ENCODE measurements around the gene STT3A. TPM values are rescaled to one million over a fixed set of nuclear protein-coding genes. Genes with fewer than 3 reads are reported as not detected.

STT3A gene
- total and polyA plus RNA-seq, 2 of the 13 experiments (the other 11 are each of a cell fraction or from before 2014, with no cell fraction given), result 229 to 319 TPM

GRCh38 chr11:125592305-125593113 is at the start of gene STT3A (continued):
- no peak for TF ChIP-seq ZNF720 (CRISPR knock-in tag; IDR thresholded peaks at IDR 0.05)
- TF ChIP-seq RAD21 (CRISPR knock-in tag; IDR thresholded peaks at IDR 0.05), result no peak
- TF ChIP-seq CERS6 (CRISPR knock-in tag; IDR thresholded peaks at IDR 0.05), result no peak
- no peak for TF ChIP-seq ZNF557 (CRISPR knock-in tag; IDR thresholded peaks at IDR 0.05)
- TF ChIP-seq NFIC (IDR thresholded peaks at IDR 0.05; ENCODE audit: low read length), result peak; percentile 86
- TF ChIP-seq HMGXB4 (CRISPR knock-in tag; IDR thresholded peaks at IDR 0.05; ENCODE audit: borderline replicate concordance in 1 of 2, low read depth in 1 of 2), result peak; percentile 65 to 69; a peak in 3 of 4 replicates
- 0 out of 4 replicates have a peak, but pooled peaks of 1 of the 2 experiments have one; percentile 25 for TF ChIP-seq EP300 (IDR thresholded peaks at IDR 0.05; ENCODE audit: low read depth in 2 of 2, low read length in 2 of 2)
- TF ChIP-seq EP300 (CRISPR knock-in tag; IDR thresholded peaks at IDR 0.05; ENCODE audit: borderline replicate concordance), result no peak
- no peak for TF ChIP-seq NR3C1 (CRISPR knock-in tag; IDR thresholded peaks at IDR 0.05)
- no peak for TF ChIP-seq ZNF850 (CRISPR knock-in tag; conservative IDR thresholded peaks at IDR 0.05)
- peak; percentile 64; the same call in 1 of the 2 replicates for TF ChIP-seq MYC (CRISPR knock-in tag; IDR thresholded peaks at IDR 0.05; ENCODE audit: borderline replicate concordance)
- TF ChIP-seq DR1 (CRISPR knock-in tag; IDR thresholded peaks at IDR 0.05), result peak; percentile 66
- TF ChIP-seq BCLAF1 (IDR thresholded peaks at IDR 0.05), result no peak
- TF ChIP-seq PHF21A (CRISPR knock-in tag; IDR thresholded peaks at IDR 0.05), result no peak; the same call in 1 of the 2 replicates
- no peak for TF ChIP-seq HNRNPK (IDR thresholded peaks at IDR 0.05; ENCODE audit: low read depth, low read length, poor library complexity, severe bottlenecking)
- peak; percentile 46; the same call in 1 of the 2 replicates for TF ChIP-seq ZNF317 (CRISPR knock-in tag; IDR thresholded peaks at IDR 0.05)
- peak; percentile 30; the same call in 1 of the 2 replicates for TF ChIP-seq ZNF503 (CRISPR knock-in tag; IDR thresholded peaks at IDR 0.05)
- peak; percentile 85 for TF ChIP-seq PHF20 (CRISPR knock-in tag; IDR thresholded peaks at IDR 0.05)
- peak; percentile 90 for TF ChIP-seq HOXA3 (CRISPR knock-in tag; IDR thresholded peaks at IDR 0.05)
- peak; percentile 54; the same call in 1 of the 2 replicates for TF ChIP-seq MIXL1 (CRISPR knock-in tag; IDR thresholded peaks at IDR 0.05)
